GM12874 (cell line): ENCODE measurements around the gene MIOX.

Experiments used
- TF ChIP-seq, protein P1 (sequence below): IDR thresholded peaks from 2 replicates; pipeline ENCODE4 v1.5.1; 2011; ENCODE audit warnings: low read depth, mild to moderate bottlenecking, control low read depth, low read length, moderate library complexity; ENCODE audit not compliant: insufficient read depth

The MIOX gene

DNA sequence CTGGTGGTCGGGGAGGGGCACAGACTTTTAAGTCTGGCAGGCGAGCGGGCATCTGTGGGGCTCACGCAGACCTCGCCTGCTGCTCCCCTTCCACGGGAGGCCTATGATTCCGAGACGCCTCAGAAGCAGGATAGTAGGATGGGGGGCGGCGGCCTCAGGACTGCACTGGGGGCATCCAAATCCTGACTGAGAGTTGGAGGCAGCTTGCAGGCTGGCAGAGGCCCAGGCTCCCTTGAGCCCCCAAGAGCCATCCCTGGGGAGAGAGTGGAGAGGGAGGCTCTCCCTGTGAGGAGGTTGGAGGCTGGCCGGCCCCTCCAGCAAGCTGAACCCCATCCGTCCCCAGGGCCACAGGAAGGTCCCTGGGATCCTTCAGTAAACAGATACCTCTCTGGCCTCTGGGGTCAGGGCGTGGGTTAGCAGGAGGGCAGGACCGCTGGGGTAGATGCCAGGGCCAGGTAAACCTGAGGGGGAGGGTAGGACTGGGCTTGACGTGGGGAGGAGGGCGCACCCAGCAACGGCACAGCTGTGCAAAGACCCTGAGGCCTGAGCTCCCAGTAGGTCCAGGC, 45.1 kb upstream of the MIOX start:
- TF ChIP-seq, protein P1, sequence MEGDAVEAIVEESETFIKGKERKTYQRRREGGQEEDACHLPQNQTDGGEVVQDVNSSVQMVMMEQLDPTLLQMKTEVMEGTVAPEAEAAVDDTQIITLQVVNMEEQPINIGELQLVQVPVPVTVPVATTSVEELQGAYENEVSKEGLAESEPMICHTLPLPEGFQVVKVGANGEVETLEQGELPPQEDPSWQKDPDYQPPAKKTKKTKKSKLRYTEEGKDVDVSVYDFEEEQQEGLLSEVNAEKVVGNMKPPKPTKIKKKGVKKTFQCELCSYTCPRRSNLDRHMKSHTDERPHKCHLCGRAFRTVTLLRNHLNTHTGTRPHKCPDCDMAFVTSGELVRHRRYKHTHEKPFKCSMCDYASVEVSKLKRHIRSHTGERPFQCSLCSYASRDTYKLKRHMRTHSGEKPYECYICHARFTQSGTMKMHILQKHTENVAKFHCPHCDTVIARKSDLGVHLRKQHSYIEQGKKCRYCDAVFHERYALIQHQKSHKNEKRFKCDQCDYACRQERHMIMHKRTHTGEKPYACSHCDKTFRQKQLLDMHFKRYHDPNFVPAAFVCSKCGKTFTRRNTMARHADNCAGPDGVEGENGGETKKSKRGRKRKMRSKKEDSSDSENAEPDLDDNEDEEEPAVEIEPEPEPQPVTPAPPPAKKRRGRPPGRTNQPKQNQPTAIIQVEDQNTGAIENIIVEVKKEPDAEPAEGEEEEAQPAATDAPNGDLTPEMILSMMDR, result no peak

DNA sequence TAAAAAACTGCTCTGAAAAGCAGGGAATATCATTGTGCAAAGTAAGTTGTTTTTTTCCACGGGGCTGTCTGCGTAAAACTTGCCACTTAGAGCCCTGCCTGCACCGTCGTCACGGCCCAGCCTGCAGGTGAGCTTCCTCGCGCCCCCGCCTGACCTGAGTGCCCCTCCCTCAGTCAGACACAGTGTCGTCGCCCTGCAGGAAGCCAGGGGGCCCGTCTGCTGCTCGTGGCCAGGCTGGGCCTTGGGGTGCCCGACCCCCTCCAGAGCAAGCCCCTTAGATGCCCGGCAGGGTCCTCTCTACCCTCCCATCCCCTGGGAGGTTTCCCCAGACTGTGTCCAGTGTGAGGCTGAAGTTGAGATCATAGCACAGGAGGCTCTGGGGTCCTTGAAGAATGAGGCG, 43.5 kb upstream of the MIOX start:
- TF ChIP-seq, protein P1, result no peak

DNA sequence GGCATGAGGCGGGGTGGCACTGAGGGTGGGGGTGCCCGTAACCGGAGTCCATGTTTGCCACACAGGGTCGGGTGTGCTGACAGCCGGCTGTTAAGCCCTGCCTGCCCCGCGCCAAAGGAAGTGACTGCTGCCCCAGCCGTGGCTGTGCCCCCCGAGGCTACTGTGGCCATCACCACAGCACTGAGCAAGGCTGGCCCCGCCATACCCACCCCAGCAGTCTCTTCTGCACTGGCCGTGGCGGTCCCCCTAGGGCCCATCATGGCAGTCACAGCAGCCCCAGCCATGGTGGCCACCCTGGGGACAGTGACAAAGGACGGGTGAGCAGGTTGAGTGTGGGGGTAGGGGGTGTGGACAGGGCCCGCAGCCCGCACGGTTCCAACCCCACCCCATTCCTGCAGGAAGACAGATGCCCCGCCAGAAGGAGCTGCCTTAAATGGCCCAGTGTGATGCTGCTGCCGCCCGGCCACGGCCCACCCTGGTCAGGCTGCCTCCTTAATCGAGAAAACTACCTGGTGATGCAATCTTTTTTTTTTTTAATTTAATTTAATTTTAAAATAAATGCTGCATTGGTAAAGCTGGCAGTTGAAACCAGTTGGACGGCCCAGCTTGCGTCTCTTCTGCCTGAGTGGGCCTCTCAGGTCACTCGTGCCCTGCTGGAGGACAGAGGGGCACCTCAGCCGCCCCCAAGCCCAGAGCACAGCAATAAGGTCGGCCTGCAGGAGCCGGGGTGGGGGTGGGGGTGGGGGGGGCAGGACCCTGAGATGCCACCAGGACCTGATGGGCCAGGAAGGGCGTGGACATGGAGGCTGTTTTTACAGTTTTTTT, 42.6 kb upstream of the MIOX start:
- TF ChIP-seq, protein P1, result no peak

DNA sequence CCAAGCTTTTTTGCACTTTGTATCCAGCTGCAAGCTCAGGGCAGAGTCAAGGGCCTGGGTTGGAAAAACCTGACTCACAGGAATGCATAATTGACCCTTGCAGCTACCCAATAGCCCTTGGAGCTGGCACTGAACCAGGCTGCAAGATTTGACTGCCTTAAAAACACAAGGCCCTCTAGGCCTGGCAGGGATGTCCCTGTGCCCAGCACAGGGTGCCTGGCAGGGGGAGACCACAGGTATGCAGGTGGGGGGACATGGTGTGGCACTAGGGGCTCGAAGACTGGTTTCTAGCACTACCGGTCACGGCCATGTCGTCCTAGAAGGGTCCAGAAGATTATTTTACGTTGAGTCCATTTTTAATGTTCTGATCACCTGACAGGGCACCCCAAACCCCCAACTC, 42.0 kb upstream of the MIOX start:
- TF ChIP-seq, protein P1, result no peak

DNA sequence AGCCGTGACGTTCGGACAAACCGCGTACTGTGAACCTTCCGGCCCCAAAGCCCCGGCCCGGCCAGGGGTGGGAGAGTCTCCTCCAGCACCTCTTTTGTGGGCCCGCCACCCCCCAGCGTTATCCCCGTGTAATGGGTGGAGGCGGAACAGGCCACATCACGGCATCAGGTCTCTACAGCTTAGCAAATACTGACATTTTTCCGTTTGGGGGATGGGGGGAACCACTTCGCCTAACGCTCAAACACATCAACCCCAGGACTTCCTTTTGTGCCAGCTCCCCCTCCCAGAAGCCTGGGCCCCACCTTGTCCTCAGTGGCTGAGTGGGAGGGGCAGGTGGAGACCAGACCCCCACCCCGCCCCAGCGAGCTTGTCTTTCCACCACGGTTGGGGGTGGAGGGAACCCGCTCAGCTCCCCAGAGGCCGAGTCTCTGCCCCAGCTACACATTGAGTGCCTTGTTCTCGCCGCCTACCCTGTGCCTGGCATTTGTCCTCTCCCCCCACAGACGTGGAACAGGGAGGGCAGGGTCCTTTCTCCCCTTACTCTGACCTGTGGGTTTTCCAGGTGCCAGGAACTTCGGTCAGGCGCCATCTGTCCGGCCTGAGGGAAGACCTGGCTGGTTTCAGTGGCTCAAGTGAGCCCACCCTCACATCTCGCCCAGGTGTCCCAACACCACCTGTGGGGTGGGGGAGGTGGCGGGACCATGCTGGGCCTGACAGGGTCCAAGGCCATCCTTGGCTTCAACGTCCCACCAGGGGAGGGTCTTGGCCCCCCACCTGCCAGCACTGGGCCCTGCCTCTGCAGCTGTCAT, 41.4 kb upstream of the MIOX start:
- TF ChIP-seq, protein P1, result no peak

DNA sequence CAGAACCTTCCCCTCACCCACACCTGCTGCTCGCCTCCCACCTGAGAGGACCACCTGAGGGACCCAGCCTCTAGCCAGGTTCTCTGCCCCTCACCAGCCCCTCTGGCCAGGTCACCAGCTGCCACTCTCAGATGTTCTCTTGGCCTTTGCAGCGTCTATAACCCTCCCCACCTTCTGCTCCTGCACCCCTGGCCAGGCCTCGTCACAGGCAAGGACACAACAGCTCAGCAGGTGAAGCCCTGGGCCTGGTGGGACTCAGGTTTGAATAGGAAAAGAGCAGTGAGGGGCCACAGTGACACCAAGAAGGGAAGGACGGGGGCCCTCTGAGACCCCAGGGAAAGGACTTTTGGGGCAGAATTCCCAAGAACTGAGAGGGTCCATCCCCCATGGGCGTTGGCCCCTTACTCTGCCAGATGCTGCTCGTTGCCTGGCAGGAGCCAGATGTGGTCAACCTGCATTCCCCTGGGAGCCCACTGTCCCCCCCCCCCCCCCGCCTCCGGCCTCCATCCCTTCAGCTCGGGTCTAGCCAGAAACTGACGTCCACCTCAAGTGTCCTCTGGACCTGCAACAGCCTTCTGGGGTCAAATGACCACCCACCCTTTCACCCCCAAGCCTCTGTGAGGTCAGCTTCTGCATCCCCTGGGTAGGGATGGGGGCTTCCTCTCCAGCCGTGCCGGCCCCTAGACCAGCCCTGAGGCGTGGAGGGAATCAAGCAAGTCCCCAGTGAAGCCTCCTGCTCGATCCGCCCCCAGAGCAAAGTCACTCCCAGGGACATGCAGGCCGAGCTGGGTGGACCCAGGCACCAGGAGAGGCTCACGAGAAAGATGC, 40.6 kb upstream of the MIOX start:
- TF ChIP-seq, protein P1, result no peak
